ENCODE results near the gene TEX52. TPM values are rescaled to one million over a fixed set of nuclear protein-coding genes. Genes with fewer than 3 reads are reported as not detected.

The TEX52 gene
- total RNA-seq, 2 experiments from 2014 or later, result 0.29 to 0.36 TPM

GRCh38 chr12:2835691-2836403 is 21.0 kb downstream of the TEX52 start:
- intact Hi-C loops (cut with micrococcal nuclease), result no loop called here
- no peaks in the 10 kb centered on the region for H3K9me3 Mint-ChIP-seq
- DNase-seq, result no peak
- ATAC-seq, result no peak
- CTCF ChIA-PET, result interaction anchor here (1.2 kb wide), 1 partner anchor 9 kb away, joined by 4 read pairs; no protein-coding TSS in a partner anchor
- POLR2A ChIA-PET, result interaction anchor here (1.6 kb wide), 1 partner anchor 8 kb away, joined by 3 read pairs; no protein-coding TSS in a partner anchor
- TF ChIP-seq, protein P1, sequence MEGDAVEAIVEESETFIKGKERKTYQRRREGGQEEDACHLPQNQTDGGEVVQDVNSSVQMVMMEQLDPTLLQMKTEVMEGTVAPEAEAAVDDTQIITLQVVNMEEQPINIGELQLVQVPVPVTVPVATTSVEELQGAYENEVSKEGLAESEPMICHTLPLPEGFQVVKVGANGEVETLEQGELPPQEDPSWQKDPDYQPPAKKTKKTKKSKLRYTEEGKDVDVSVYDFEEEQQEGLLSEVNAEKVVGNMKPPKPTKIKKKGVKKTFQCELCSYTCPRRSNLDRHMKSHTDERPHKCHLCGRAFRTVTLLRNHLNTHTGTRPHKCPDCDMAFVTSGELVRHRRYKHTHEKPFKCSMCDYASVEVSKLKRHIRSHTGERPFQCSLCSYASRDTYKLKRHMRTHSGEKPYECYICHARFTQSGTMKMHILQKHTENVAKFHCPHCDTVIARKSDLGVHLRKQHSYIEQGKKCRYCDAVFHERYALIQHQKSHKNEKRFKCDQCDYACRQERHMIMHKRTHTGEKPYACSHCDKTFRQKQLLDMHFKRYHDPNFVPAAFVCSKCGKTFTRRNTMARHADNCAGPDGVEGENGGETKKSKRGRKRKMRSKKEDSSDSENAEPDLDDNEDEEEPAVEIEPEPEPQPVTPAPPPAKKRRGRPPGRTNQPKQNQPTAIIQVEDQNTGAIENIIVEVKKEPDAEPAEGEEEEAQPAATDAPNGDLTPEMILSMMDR (IDR thresholded peaks at IDR 0.05), result no peak
- H3K36me3 Mint-ChIP-seq (ENCODE audit: low read depth), result peaks cover 18% of the 10 kb centered on the region
- peaks cover 16% of the 10 kb centered on the region for H3K4me1 Mint-ChIP-seq (ENCODE audit: low read depth)
- H3K27me3 Mint-ChIP-seq, result no peaks in the 10 kb centered on the region
- no peak overlapping the region for H3K4me3 Mint-ChIP-seq
- H3K27ac Mint-ChIP-seq, result no peak overlapping the region

DNA sequence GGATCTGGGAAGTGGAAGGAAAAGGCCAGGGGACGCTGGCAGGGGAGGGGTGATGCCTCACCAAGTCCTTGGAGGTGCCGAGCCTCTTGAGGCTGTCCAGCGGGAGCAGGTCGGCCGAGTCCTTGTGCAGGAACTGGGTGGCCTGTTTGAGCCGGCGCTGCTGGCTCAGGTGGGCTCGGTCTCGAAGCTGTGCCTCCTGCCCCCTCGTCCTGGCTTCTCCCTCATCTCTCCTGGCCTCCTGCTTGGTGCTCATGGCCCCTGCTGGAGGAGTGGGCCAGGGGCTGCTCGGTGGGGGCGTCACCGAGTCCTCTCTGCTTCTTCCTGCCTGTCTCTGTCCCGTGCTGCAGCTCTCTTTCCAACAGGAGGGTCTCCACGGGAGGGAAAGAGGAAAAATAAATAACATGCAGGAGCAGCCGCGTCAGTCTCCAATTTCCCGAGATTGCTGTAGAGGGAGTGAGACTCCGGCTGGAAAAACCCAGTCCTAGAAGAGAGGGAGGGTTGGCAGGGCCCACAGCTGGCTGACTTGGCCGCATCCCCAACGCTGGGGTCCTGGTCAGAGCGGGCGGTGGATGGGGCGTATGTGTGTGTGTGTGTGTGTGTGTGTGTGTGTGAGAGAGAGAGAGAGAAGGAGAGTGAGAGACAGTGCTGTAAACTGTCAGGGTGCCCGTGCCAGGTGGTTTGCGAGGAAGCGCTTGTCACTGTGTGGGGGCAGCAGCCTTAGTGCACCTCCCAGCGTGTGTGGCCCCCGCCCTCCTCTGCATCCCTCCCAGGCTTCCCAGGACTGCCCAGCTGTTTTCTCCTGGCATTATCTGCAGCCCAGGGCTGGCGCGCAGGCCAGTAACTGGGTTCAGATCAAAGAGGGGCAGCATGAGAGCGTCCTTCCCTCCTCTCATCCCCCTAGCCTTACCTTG is 22.0 kb downstream of the TEX52 start, which contains the start of gene NRIP2:
NRIP2 (minus strand) TSS at position 455 of the 911 bp plus-strand sequence; CDS start at position 403, 52 bp downstream.
- intact Hi-C loops (cut with micrococcal nuclease), result no loop called here
- ATAC-seq, result no peak
- Mint-ChIP-seq H3K4me1 (ENCODE audit: low read depth) (peaks cover 16% of the 10 kb centered on the region), H3K27me3 (no peaks in the 10 kb centered on the region), H3K27ac (no peak within 1 kb of the TSS), H3K36me3 (ENCODE audit: low read depth) (peaks cover 21% of the 10 kb centered on the region), H3K9me3 (no peaks in the 10 kb centered on the region), H3K4me3 (no peak within 1 kb of the TSS)
- ChIA-PET POLR2A (interaction anchor here (0.6 kb wide), 1 partner anchor 26 kb away, joined by 3 read pairs; no protein-coding TSS in a partner anchor), CTCF (interaction anchor here (1.2 kb wide), 1 partner anchor 10 kb away, joined by 4 read pairs; no protein-coding TSS in a partner anchor)
- no peak for DNase-seq
- TF ChIP-seq, protein P1 (IDR thresholded peaks at IDR 0.05), result no peak

- peaks cover 16% of the 10 kb centered on the region for H3K4me1 Mint-ChIP-seq (ENCODE audit: low read depth)
- no peak for ATAC-seq
- H3K27me3 Mint-ChIP-seq, result no peaks in the 10 kb centered on the region
- intact Hi-C loops (cut with micrococcal nuclease), result no loop called here
- CTCF ChIA-PET, result interaction anchor here (1.3 kb wide), 2 partner anchors 20 to 151 kb away, joined by 3 read pairs; no protein-coding TSS in a partner anchor
- TF ChIP-seq, protein P1 (IDR thresholded peaks at IDR 0.05), result no peak
- H3K27ac Mint-ChIP-seq, result no peak overlapping the region
- no peaks in the 10 kb centered on the region for H3K9me3 Mint-ChIP-seq
- no peak overlapping the region for H3K4me3 Mint-ChIP-seq
- peaks cover 23% of the 10 kb centered on the region for H3K36me3 Mint-ChIP-seq (ENCODE audit: low read depth)
- POLR2A ChIA-PET, result interaction anchor here (0.7 to 1.6 kb wide), 4 partner anchors 19 to 45 kb away, joined by 3 to 4 read pairs (median 4); no protein-coding TSS in a partner anchor
- DNase-seq, result no peak
These were observed 23.0 kb downstream of the TEX52 start for GRCh38 chr12:2833810-2834209.

DNA sequence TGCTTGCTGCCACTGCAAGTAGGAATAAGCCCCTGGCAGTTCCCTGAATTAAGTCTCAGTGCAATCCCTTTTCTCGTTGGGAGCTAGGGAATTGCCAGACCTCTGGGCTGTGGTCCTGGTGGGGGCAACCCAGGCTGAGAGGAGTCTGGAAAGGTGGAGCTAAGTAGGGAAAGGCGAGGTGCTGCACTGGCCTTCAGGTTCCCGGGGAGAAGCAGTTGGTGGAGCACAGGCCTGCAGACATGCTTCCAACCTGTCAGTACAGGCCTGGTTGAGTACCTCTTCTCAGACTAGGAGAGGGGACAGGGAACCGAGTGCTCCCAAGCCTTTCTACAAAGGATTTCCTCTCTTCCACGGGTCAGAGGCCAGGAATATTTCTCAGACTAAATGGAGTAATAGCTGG is 23.5 kb downstream of the TEX52 start:
- DNase-seq, result no peak
- TF ChIP-seq, protein P1 (IDR thresholded peaks at IDR 0.05), result no peak
- peaks cover 16% of the 10 kb centered on the region for H3K4me1 Mint-ChIP-seq (ENCODE audit: low read depth)
- H3K4me3 Mint-ChIP-seq, result no peak overlapping the region
- H3K9me3 Mint-ChIP-seq, result no peaks in the 10 kb centered on the region
- no peak for ATAC-seq
- no peaks in the 10 kb centered on the region for H3K27me3 Mint-ChIP-seq
- no peak overlapping the region for H3K27ac Mint-ChIP-seq
- intact Hi-C loops (cut with micrococcal nuclease), result no loop called here
- POLR2A ChIA-PET, result interaction anchor here (0.9 to 1.6 kb wide), 4 partner anchors 16 to 45 kb away, joined by 3 to 4 read pairs (median 4); no protein-coding TSS in a partner anchor
- H3K36me3 Mint-ChIP-seq (ENCODE audit: low read depth), result peaks cover 25% of the 10 kb centered on the region
- CTCF ChIA-PET, result interaction anchor here (1.3 kb wide), 2 partner anchors 20 to 150 kb away, joined by 3 read pairs; no protein-coding TSS in a partner anchor

Data from activated CD8-positive, alpha-beta T cell treated with anti-CD3 and anti-CD28 coated beads for 36 hours (primary cell).